Choroid plexus epithelial cell (primary cell): ENCODE data around the gene KCNIP1.

Source experiments
- DNase-seq: peaks from one replicate; pipeline ENCODE4 v3.0.0-alpha.2; 2010; ENCODE audit warnings: low read depth
- H3K4me3 ChIP-seq: 2 replicates; pipeline ENCODE4 v1.5.1; 2011; ENCODE audit warnings: low read depth, mild to moderate bottlenecking, control low read depth, low read length, moderate library complexity
- CTCF ChIP-seq: conservative IDR thresholded peaks from 2 replicates; pipeline ENCODE4 v1.5.1; 2011; ENCODE audit warnings: low read depth, mild to moderate bottlenecking, control low read depth, inconsistent platforms, low read length, moderate library complexity

Gene KCNIP1

GRCh38 chr5:170504616-170505266, 921 bp downstream of the KCNIP1 start:
- H3K4me3 ChIP-seq = no peak overlapping the region
- DNase-seq = no peak
- TF ChIP-seq CTCF = no peak

GRCh38 chr5:170508036-170508435, 4.2 kb downstream of the KCNIP1 start:
- no peak for TF ChIP-seq CTCF
- DNase-seq = no peak
- no peak overlapping the region for H3K4me3 ChIP-seq

- no peak overlapping the region for H3K4me3 ChIP-seq
- no peak for DNase-seq
- no peak for TF ChIP-seq CTCF
Measured at GRCh38 chr5:170508660-170509347, 5.0 kb downstream of the KCNIP1 start.

GRCh38 chr5:170509348-170509660, 5.5 kb downstream of the KCNIP1 start:
- TF ChIP-seq CTCF = no peak
- DNase-seq = no peak
- H3K4me3 ChIP-seq = no peak overlapping the region

- H3K4me3 ChIP-seq = no peak overlapping the region
- no peak for TF ChIP-seq CTCF
- DNase-seq = no peak
Measured at GRCh38 chr5:170510126-170510525, 6.3 kb downstream of the KCNIP1 start.

- TF ChIP-seq CTCF = no peak
- H3K4me3 ChIP-seq = no peak overlapping the region
- no peak for DNase-seq
Measured at GRCh38 chr5:170510559-170510958, 6.7 kb downstream of the KCNIP1 start.
